Kidney (tissue), 14 donors: ENCODE results near the gene NME7. TPM values are rescaled to one million over a fixed set of nuclear protein-coding genes. Genes with fewer than 3 reads are reported as not detected.

Source experiments
- DNase-seq, 5 donors: peaks; one replicate each; pipeline ENCODE4 v3.0.0-alpha.2; 2013 to 2020
- FAIRE-seq: peaks from 2 replicates; lab custom pipeline; 2012; peaks lifted over from hg19 to GRCh38; lab: Jason Lieb, UNC
- H3K27ac ChIP-seq, 2 donors: one replicate each; pipeline ENCODE4 v1.7.0; 2013; ENCODE audit warnings: low read depth in 2 of 2, low read length in 2 of 2, inconsistent platforms in 1 of 2
- H3K27me3 ChIP-seq: one replicate; pipeline ENCODE4 v1.7.1; 2013; ENCODE audit warnings: low read length, inconsistent platforms; ENCODE audit not compliant: control insufficient read depth, insufficient read depth
- H3K36me3 ChIP-seq, 3 donors: one replicate each; pipeline versions ENCODE4 v1.7.0 to v1.7.1; 2013; ENCODE audit warnings: low read length in 3 of 3, control low read depth in 1 of 3, inconsistent platforms in 1 of 3; ENCODE audit not compliant: insufficient read depth in 3 of 3, control insufficient read depth in 2 of 3
- H3K4me1 ChIP-seq, 3 donors: one replicate each; pipeline versions ENCODE4 v1.7.0 to v1.7.1; 2013; ENCODE audit warnings: low read length in 3 of 3, inconsistent platforms in 1 of 3, low read depth in 1 of 3; ENCODE audit not compliant: control insufficient read depth in 2 of 3, insufficient read depth in 2 of 3
- H3K4me3 ChIP-seq, 3 donors: one replicate each; pipeline versions ENCODE4 v1.7.0 to v1.8.1; 2013; ENCODE audit warnings: low read length in 3 of 3, control low read depth in 1 of 3, inconsistent platforms in 1 of 3
- H3K9ac ChIP-seq, 3 donors: one replicate each; pipeline versions ENCODE4 v1.7.0 to v1.7.1; 2013; ENCODE audit warnings: low read length in 3 of 3, control low read depth in 1 of 3, inconsistent platforms in 1 of 3
- H3K9me3 ChIP-seq, 3 donors: one replicate each; pipeline versions ENCODE4 v1.7.0 to v1.7.1; 2013; ENCODE audit warnings: low read length in 3 of 3, control low read depth in 1 of 3, inconsistent platforms in 1 of 3; ENCODE audit not compliant: control insufficient read depth in 2 of 3, insufficient read depth in 1 of 3
- CTCF ChIP-seq: IDR thresholded peaks from 3 replicates; pipeline ENCODE4 v1.5.1; 2012; ENCODE audit warnings: mild to moderate bottlenecking, moderate library complexity, borderline replicate concordance; ENCODE audit not compliant: insufficient read depth; ENCODE audit errors: extremely low read depth
- intact Hi-C: fragments of 100-400 bp; cut with DNase I; formaldehyde crosslinking; loops from one replicate; pipeline ENCODE4 v1.11.1; 2022
- polyA plus RNA-seq: library from polyadenylated mRNA; stranded (reverse); fragments of 350-450 nt; fragmentation: Illumina TruSeq; extraction: RNeasy Lipid Tissue Mini Kit (QIAGEN cat#74804); gene quantifications from one replicate; pipeline ENCODE4 v1.2.3, GENCODE V29; 2014; ENCODE audit warnings: low read depth, low replicate concordance; ENCODE audit not compliant: insufficient read depth
- total RNA-seq: library from RNA; stranded (reverse); fragmentation: NEBNext Ultra II Directional; extraction: Animal tissue kit (Norgen Biotek cat#: 25700); gene quantifications from one replicate; pipeline ENCODE4 v1.2.1, GENCODE V29; 2021
- donor health status: control.
- donor health status: control.
- donor health status: control.
- donor health status: control.
- donor health status: control.
- donor health status: DM: yes; HTN: yes; CAD: no.
- donor health status: Normal renal cell carcinoma (clear cell type).

NME7 gene
- total and polyA plus RNA-seq, 2 donors from 2014 or later = 13.7 to 31.9 TPM

- Histone ChIP-seq H3K27ac (no peak overlapping the region), H3K4me3 (no peak overlapping the region), H3K27me3 (no peaks in the 10 kb centered on the region), H3K4me1 (peaks cover 6 to 28% (median 22%) of the 10 kb centered on the region in 3 donors), H3K9ac (no peak overlapping the region), H3K9me3 (no peaks in the 10 kb centered on the region), H3K36me3 (no peaks in the 10 kb centered on the region)
- intact Hi-C loops = no loop called here
- TF ChIP-seq CTCF = no peak
- DNase-seq (no peak), FAIRE-seq (no peak)
Measured at GRCh38 chr1:169099561-169099960, 268.0 kb downstream of the NME7 start.

- intact Hi-C loops = no loop called here
- no peak for DNase-seq
- no peak for TF ChIP-seq CTCF
- peaks cover 3 to 18% (median 13%) of the 10 kb centered on the region in 3 donors for H3K4me1 ChIP-seq
- H3K9me3 ChIP-seq = no peaks in the 10 kb centered on the region
- H3K27me3 ChIP-seq = no peaks in the 10 kb centered on the region
- no peaks in the 10 kb centered on the region for H3K36me3 ChIP-seq
- no peak overlapping the region for H3K27ac ChIP-seq
- H3K9ac ChIP-seq = no peak overlapping the region
- FAIRE-seq = no peak
- H3K4me3 ChIP-seq = no peak overlapping the region
Measured at GRCh38 chr1:169098380-169098779, 269.2 kb downstream of the NME7 start.

- FAIRE-seq (no peak), DNase-seq (no peak)
- Histone ChIP-seq H3K27me3 (no peaks in the 10 kb centered on the region), H3K9ac (no peak overlapping the region), H3K9me3 (no peaks in the 10 kb centered on the region), H3K4me1 (no peaks in the 10 kb centered on the region), H3K36me3 (no peaks in the 10 kb centered on the region), H3K4me3 (no peak overlapping the region), H3K27ac (no peak overlapping the region)
- no peak for TF ChIP-seq CTCF
- intact Hi-C loops = no loop called here
Measured at GRCh38 chr1:169094897-169095569, 272.6 kb downstream of the NME7 start.
